ENCODE data around the gene ATP6V0B. TPM values are rescaled to one million over a fixed set of nuclear protein-coding genes. Genes with fewer than 3 reads are reported as not detected.
A peak's percentile ranks its signal among the peaks of the same experiment; 100 is the strongest.

The ATP6V0B gene
- total and polyA plus RNA-seq, 2 of the 13 experiments (the other 11 are each of a cell fraction or from before 2014, with no cell fraction given), result 157 to 161 TPM

- TF ChIP-seq ZHX2 (IDR thresholded peaks at IDR 0.05; ENCODE audit: low read depth), result no peak
- no peak for TF ChIP-seq ZHX2 (CRISPR knock-in tag; IDR thresholded peaks at IDR 0.05; ENCODE audit: borderline replicate concordance)
- TF ChIP-seq GATAD1 (CRISPR knock-in tag; IDR thresholded peaks at IDR 0.05), result peak; percentile 85
- peak; percentile 19; the same call in 1 of the 2 replicates for TF ChIP-seq NFYB (CRISPR knock-in tag; IDR thresholded peaks at IDR 0.05)
- TF ChIP-seq TP53 (CRISPR knock-in tag; conservative IDR thresholded peaks at IDR 0.05), result no peak; the same call in 1 of the 2 replicates
- peak; percentile 78 for TF ChIP-seq ZNF18 (CRISPR knock-in tag; IDR thresholded peaks at IDR 0.05; ENCODE audit: insufficient replicate concordance)
- no peak for TF ChIP-seq IRF9 (CRISPR knock-in tag; IDR thresholded peaks at IDR 0.05; ENCODE audit: borderline replicate concordance)
- peak; percentile 98 for TF ChIP-seq ZKSCAN1 (IDR thresholded peaks at IDR 0.05; ENCODE audit: low read length)
- TF ChIP-seq ZNF781 (CRISPR knock-in tag; IDR thresholded peaks at IDR 0.05; ENCODE audit: borderline replicate concordance, not compliant biosample characterization), result no peak
- peak; percentile 93 for TF ChIP-seq TFE3 (CRISPR knock-in tag; IDR thresholded peaks at IDR 0.05)
- TF ChIP-seq ZNF552 (CRISPR knock-in tag; IDR thresholded peaks at IDR 0.05; ENCODE audit: borderline replicate concordance), result peak; percentile 6; the same call in 1 of the 2 replicates
- TF ChIP-seq ZXDC (CRISPR knock-in tag; IDR thresholded peaks at IDR 0.05), result peak; percentile 96
- TF ChIP-seq ZFP62 (CRISPR knock-in tag; IDR thresholded peaks at IDR 0.05), result no peak
- TF ChIP-seq TCF7L2 (IDR thresholded peaks at IDR 0.05; ENCODE audit: low read depth, low read length), result no peak
- no peak for TF ChIP-seq KLF13 (CRISPR knock-in tag; IDR thresholded peaks at IDR 0.05)
- no peak; the same call in 1 of the 2 replicates for TF ChIP-seq ZNF629 (CRISPR knock-in tag; conservative IDR thresholded peaks at IDR 0.05)
Observed at GRCh38 chr1:43946236-43947060, 28.3 kb upstream of the ATP6V0B start, which contains the start of gene IPO13 (continued).

Measured in HepG2 (cell line).